KG1 (cell line): ENCODE measurements around the gene MYO19.
A peak's percentile ranks its signal among the peaks of the same experiment; 100 is the strongest.
"Not testable (repeated sequence)": the region's sequence is repeated elsewhere in the genome, so short reads cannot be mapped to it uniquely, and the experiment has no call there.

Experiments used
- DNase-seq: peaks from one replicate; lab custom pipeline; 2025; lab: John Stamatoyannopoulos, UW

Gene MYO19

GRCh38 chr17:36501351-36501750, 33.3 kb downstream of the MYO19 start:
- no peak for DNase-seq

- DNase-seq: no peak
These were observed 33.9 kb downstream of the MYO19 start for GRCh38 chr17:36500745-36501225.

GRCh38 chr17:36498560-36499300, 35.9 kb downstream of the MYO19 start:
- no peak for DNase-seq

- no peak for DNase-seq
These were observed 36.5 kb downstream of the MYO19 start for GRCh38 chr17:36498155-36498554.

- DNase-seq: no peak
These were observed 38.5 kb downstream of the MYO19 start for GRCh38 chr17:36496018-36496789.

GRCh38 chr17:36495076-36495578, 39.5 kb downstream of the MYO19 start:
- DNase-seq: no peak

GRCh38 chr17:36494674-36495073, 40.0 kb downstream of the MYO19 start:
- no peak for DNase-seq

- no peak for DNase-seq
These were observed 40.7 kb downstream of the MYO19 start for GRCh38 chr17:36493956-36494355.

GRCh38 chr17:36486204-36487194, 48.2 kb downstream of the MYO19 start, which contains the start of gene ZNHIT3:
ZNHIT3 (plus strand) TSS chr17:36486681; CDS start chr17:36486700, 19 bp downstream.
- DNase-seq: peak; percentile 91

- no peak for DNase-seq
These were observed 48.9 kb downstream of the MYO19 start for GRCh38 chr17:36485805-36486203.

- no peak for DNase-seq
These were observed 49.6 kb downstream of the MYO19 start for GRCh38 chr17:36485027-36485426.

- DNase-seq: not testable (repeated sequence)
These were observed 50.6 kb downstream of the MYO19 start for GRCh38 chr17:36484021-36484420.

- DNase-seq: peak; percentile 31
These were observed 51.8 kb downstream of the MYO19 start for GRCh38 chr17:36482611-36483504.

GRCh38 chr17:36481829-36482228, 52.8 kb downstream of the MYO19 start:
- DNase-seq: no peak

- DNase-seq: no peak
These were observed 59.2 kb downstream of the MYO19 start for GRCh38 chr17:36475346-36475970.

- no peak for DNase-seq
These were observed 60.1 kb downstream of the MYO19 start for GRCh38 chr17:36474571-36474970.

GRCh38 chr17:36470499-36470898, 64.2 kb downstream of the MYO19 start:
- DNase-seq: no peak

GRCh38 chr17:36469733-36470132, 64.9 kb downstream of the MYO19 start:
- no peak for DNase-seq

GRCh38 chr17:36468903-36469635, 65.6 kb downstream of the MYO19 start:
- DNase-seq: no peak

GRCh38 chr17:36464765-36465088, 69.9 kb downstream of the MYO19 start:
- no peak for DNase-seq
